Endothelial cell (in vitro differentiated cells): Measurements from ENCODE around the gene CDKL2. TPM values are rescaled to one million over a fixed set of nuclear protein-coding genes. Genes with fewer than 3 reads are reported as not detected.
"Not testable (repeated sequence)": the region's sequence is repeated elsewhere in the genome, so short reads cannot be mapped to it uniquely, and the experiment has no call there.

Experiments used
- DNase-seq: peaks from one replicate; pipeline ENCODE4 v3.0.0; 2021; ENCODE audit warnings: low spot score
- H3K27ac Mint-ChIP-seq: one replicate; pipeline ENCODE4 v1.8.0; 2021; ENCODE audit warnings: mixed read lengths, inconsistent platforms; ENCODE audit not compliant: unreplicated experiment
- H3K27me3 Mint-ChIP-seq: one replicate; pipeline ENCODE4 v1.8.0; 2021; ENCODE audit warnings: mild to moderate bottlenecking, moderate library complexity, mixed read lengths, inconsistent platforms; ENCODE audit not compliant: unreplicated experiment
- H3K36me3 Mint-ChIP-seq: one replicate; pipeline ENCODE4 v1.8.0; 2021; ENCODE audit warnings: mild to moderate bottlenecking, low read depth, mixed read lengths, inconsistent platforms; ENCODE audit not compliant: unreplicated experiment
- H3K4me1 Mint-ChIP-seq: one replicate; pipeline ENCODE4 v1.8.0; 2021; ENCODE audit warnings: mild to moderate bottlenecking, mixed read lengths, inconsistent platforms; ENCODE audit not compliant: unreplicated experiment
- H3K4me3 Mint-ChIP-seq: one replicate; pipeline ENCODE4 v1.8.0; 2021; ENCODE audit warnings: mild to moderate bottlenecking, mixed read lengths, inconsistent platforms; ENCODE audit not compliant: unreplicated experiment
- H3K9me3 Mint-ChIP-seq: one replicate; pipeline ENCODE4 v1.8.0; 2021; ENCODE audit warnings: mixed read lengths, inconsistent platforms; ENCODE audit not compliant: unreplicated experiment
- total RNA-seq: library from RNA; stranded (reverse); fragmentation: NEBNext Ultra II Directional; extraction: Animal tissue kit (Norgen Biotek cat#: 25700); gene quantifications from one replicate; pipeline ENCODE4 v1.2.1, GENCODE V29; 2021; ENCODE audit not compliant: unreplicated experiment
- TF ChIP-seq, protein P1 (sequence below): fragments of 200-600 bp; sonication (generic); IDR thresholded peaks from one replicate; pipeline ENCODE4 v1.5.0; 2021; ENCODE audit warnings: antibody characterized with exemption; ENCODE audit not compliant: unreplicated experiment

Gene CDKL2
- total RNA-seq, 1 donor from 2014 or later = 0.82 TPM

DNA sequence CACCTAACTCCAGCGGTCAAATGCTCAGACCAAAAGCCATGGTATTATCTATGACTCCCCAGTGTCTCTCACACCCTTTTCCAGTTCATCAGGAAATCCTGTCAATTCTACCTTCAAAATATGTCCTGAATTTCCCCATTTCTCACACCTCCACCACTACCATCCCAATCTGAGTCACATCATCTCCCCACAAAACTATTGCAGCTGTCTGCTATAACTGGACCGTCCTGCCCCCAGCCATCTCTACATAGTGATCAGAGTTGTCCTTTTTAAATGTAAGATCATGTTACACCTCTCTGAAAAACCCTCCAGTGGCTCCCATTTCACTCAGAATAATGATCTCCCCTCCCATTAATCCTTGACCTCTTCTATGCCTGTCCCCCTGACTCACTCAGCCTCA, 81.3 kb downstream of the CDKL2 start:
- Mint-ChIP-seq H3K27ac (no peak overlapping the region), H3K4me3 (no peak overlapping the region), H3K27me3 (no peaks in the 10 kb centered on the region), H3K9me3 (no peaks in the 10 kb centered on the region), H3K36me3 (no peaks in the 10 kb centered on the region), H3K4me1 (peaks cover 3% of the 10 kb centered on the region)
- DNase-seq = no peak
- TF ChIP-seq, protein P1, sequence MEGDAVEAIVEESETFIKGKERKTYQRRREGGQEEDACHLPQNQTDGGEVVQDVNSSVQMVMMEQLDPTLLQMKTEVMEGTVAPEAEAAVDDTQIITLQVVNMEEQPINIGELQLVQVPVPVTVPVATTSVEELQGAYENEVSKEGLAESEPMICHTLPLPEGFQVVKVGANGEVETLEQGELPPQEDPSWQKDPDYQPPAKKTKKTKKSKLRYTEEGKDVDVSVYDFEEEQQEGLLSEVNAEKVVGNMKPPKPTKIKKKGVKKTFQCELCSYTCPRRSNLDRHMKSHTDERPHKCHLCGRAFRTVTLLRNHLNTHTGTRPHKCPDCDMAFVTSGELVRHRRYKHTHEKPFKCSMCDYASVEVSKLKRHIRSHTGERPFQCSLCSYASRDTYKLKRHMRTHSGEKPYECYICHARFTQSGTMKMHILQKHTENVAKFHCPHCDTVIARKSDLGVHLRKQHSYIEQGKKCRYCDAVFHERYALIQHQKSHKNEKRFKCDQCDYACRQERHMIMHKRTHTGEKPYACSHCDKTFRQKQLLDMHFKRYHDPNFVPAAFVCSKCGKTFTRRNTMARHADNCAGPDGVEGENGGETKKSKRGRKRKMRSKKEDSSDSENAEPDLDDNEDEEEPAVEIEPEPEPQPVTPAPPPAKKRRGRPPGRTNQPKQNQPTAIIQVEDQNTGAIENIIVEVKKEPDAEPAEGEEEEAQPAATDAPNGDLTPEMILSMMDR = no peak

DNA sequence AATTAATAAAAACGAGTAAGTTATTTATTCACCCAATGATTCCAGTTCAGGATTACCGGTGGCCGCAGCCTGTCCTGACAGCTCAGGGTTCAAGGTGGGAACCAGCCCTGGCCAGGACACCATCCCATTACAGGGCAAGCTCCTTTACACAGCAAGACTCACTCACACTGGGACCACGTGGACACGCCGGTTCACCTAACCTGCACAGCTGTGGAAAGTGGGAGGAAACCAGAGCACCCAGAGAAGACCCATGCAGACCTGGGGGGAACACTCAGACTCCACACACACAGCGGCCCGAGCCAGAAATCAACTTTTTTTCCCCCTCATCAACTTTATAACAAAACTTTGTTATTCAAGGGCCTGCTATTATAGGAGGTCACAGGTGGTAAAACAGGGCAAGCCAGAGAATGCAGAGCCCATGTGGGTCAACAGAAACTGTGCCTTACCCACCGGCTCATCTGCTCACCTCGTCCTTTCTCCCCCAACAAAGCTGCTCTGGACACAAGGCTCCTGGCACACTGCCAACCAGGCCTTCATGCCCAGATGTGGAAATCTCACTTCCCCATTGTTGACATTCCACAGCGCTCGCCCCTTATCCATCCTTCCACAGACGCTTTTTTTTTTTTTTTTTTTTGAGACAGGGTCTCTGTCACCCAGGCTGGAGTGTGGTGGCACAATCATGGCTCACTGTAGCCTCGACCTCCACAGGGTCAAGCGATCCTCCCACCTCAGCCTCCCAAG, 82.5 kb downstream of the CDKL2 start:
- Mint-ChIP-seq H3K27me3 (no peaks in the 10 kb centered on the region), H3K36me3 (no peaks in the 10 kb centered on the region), H3K4me3 (no peak overlapping the region), H3K9me3 (no peaks in the 10 kb centered on the region), H3K27ac (no peak overlapping the region), H3K4me1 (peaks cover 3% of the 10 kb centered on the region)
- DNase-seq = peak; percentile 26
- TF ChIP-seq, protein P1 = no peak

DNA sequence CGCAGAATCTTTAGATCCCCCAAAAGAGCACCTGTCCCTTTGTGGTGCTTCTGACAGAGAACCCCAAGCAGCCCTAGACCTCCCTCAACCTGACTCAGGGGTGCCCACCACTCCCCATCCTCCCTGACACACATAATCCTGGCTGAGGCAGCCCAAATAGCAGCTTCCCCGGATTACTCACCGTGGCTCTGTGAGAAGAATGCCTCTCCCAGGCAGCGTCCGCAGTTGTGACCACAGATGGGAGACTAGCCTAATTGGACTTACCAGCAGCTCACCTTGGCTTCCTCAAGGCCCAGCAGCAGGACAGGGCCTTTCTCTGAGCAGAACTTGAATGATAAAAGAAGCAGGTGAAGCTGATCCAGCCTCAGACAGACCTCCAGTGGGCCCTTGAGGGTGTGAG, 84.8 kb downstream of the CDKL2 start:
- TF ChIP-seq, protein P1 = no peak
- no peaks in the 10 kb centered on the region for H3K27me3 Mint-ChIP-seq
- H3K27ac Mint-ChIP-seq = no peak overlapping the region
- H3K4me1 Mint-ChIP-seq = peaks cover 3% of the 10 kb centered on the region
- no peak for DNase-seq
- no peaks in the 10 kb centered on the region for H3K36me3 Mint-ChIP-seq
- H3K4me3 Mint-ChIP-seq = no peak overlapping the region
- H3K9me3 Mint-ChIP-seq = no peaks in the 10 kb centered on the region

DNA sequence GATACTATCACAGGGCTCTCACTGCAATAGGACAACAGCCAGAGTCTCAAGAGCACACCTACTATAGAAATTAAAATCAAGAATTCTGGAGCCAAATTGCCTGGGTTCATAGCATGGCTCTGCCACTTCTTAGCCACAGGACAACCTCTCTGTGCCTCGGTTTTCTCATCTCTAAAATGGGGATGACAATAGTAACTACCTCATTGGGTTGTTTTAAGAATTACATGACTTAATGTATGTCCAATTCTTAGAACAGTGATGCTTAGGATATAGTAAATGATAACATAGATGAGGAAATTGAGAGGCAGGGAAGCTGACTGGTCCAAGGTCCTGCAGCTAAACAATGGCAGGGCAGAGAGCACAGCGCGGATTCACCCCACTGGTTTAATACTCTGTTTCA, 85.5 kb downstream of the CDKL2 start:
- TF ChIP-seq, protein P1 = no peak
- Mint-ChIP-seq H3K4me3 (no peak overlapping the region), H3K27ac (no peak overlapping the region), H3K4me1 (peaks cover 6% of the 10 kb centered on the region), H3K27me3 (no peaks in the 10 kb centered on the region), H3K9me3 (no peaks in the 10 kb centered on the region), H3K36me3 (no peaks in the 10 kb centered on the region)
- DNase-seq = no peak

DNA sequence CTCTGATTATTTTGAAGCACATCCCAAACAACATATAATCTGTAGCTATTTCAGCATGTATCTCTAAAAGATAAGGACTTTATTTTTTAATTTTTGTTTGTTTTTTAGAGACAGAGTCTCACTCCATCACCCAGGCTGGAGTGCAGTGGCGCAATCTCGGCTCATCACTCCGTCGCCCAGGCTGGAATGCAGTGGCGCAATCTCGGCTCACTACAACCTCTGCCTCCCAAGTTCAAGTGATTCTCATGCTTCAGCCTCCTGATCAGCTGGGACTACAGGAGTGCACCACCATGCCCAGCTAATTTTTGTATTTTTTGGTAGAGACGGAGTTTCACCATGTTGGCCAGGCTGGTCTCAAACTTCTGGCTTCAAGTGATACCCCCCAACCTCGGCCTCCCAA, 86.1 kb downstream of the CDKL2 start:
- H3K4me1 Mint-ChIP-seq = peaks cover 12% of the 10 kb centered on the region
- H3K27me3 Mint-ChIP-seq, H3K9me3 Mint-ChIP-seq, H3K27ac Mint-ChIP-seq, DNase-seq, H3K36me3 Mint-ChIP-seq, H3K4me3 Mint-ChIP-seq: not testable (repeated sequence)
